HG03060 (cell line): ENCODE results near the gene PRKG1.

Source experiments
- ATAC-seq: cut with Tn5 transposase; IDR thresholded peaks from one replicate; pipeline ENCODE4 v1.9.1; 2021; ENCODE audit warnings: low read depth, moderate number of reproducible peaks; ENCODE audit not compliant: unreplicated experiment

Gene PRKG1

GRCh38 chr10:51821045-51821444, 746.8 kb downstream of the PRKG1 start:
- ATAC-seq: no peak

DNA sequence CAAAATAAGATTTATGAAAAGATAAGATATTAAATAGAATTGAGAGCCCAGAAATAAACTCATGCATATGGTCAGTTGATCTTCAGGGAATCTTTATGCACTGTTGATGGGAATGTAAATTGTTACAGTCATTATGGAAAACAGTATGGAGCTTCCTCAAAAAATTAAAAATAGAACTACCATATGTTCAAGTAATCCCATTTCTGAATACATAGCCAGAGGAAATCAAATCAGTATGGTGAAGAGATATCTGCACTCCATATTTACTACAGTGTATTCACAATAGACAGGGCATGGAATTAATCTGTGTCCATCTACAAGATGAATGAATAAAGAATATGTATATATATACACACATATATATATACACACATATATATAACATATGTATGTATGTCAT, 747.5 kb downstream of the PRKG1 start:
- no peak for ATAC-seq

GRCh38 chr10:51832652-51833383, 758.5 kb downstream of the PRKG1 start:
- ATAC-seq: peak; percentile 92

DNA sequence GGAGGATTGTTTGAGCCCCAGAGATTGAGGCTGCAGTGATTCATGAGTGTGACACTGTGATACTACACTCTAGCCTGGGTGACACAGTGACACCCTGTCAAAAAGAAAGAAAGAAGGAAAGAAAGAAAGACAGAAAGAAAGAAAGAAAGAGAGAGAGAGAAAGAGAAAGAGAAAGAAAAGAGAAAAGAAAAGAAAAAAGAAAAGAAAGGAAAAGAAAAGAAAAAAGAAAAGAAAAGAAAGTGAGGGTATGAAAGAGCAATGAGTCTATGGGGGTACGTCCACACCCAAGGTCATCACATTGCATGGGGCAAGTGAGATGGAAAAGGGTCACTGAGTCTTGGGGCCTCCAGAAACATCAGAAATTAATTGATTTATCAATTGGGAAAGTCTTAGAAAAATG, 760.3 kb downstream of the PRKG1 start:
- ATAC-seq: no peak

- ATAC-seq: no peak
Observed at GRCh38 chr10:51838471-51838870, 764.2 kb downstream of the PRKG1 start.

- no peak for ATAC-seq
Observed at GRCh38 chr10:51843966-51844365, 769.7 kb downstream of the PRKG1 start.

- ATAC-seq: peak; percentile 54
Observed at GRCh38 chr10:51846856-51847506, 772.7 kb downstream of the PRKG1 start.

DNA sequence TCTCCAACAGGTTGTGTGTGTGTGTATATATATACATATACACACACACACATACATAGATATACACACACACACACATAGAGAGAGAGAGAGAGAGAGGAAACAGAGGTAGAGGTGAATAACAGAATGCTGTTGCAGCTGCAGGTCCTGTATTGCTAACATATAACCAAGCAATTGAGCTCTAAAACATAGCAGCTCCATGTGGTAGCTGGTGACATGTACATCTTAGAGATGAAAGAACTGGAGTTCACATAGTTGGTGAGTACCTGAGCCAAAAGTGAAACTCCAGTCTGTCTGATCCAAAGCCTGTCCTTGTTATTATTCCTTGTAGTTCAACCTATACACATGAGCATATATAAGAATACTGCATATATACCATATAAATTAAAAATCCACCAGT, 778.0 kb downstream of the PRKG1 start:
- ATAC-seq: no peak

DNA sequence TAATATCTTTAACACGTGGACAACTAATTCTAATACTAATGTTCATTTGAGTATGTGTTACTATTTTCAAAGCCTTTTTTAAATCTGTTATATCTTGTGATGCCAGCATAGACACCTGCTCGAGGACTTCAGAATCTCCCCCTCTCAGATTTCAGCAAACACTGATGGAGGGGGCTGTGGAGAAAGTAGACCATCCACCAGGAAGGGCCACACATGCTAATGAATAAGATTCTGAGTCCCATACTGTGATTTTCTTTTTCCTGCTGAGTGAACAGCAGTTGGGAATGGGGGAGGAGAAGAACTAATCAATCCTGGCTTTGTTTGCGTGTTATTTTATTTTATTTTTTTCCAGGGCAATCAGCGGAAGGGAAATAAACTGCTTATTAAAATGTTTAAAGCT, 783.0 kb downstream of the PRKG1 start:
- ATAC-seq: no peak

GRCh38 chr10:51860257-51860656, 786.0 kb downstream of the PRKG1 start:
- peak; percentile 62 for ATAC-seq

DNA sequence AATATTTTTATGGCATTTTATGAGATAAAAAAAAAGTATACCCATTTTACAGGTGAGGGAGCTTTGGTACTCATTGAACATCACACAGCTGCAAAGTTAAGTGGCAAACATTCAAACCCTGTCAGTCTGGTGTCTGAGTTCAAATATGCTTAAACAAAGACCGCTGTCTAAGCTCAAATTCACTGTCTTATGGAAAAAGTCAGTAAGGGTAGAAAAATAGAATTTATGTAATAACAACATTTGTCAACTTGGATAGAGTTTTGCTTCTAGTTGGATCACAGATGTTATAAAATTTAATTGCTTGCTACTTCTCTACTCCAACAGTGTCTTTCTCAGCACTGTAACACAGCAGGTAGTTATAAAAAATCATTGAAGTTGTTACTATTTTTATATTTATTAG, 786.8 kb downstream of the PRKG1 start:
- no peak for ATAC-seq

DNA sequence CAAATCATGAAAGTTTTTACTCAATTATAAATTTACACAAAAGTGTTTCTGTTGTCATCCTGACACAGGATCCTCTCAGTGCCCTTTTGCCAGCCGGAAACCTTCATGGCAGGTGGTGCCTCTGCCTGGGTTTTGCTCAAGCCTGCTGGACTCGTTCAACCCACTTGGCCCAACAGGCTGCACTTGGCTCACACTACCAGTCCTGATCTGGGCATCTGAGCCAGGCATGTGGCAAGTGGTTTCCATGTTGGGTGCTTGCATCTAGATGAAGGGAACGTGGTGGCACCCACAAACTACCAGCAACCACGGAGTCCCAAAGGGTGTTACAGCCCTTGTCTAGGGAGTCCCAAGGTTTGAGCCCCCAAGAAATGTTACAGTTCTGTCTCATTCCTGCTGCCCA, 787.4 kb downstream of the PRKG1 start:
- ATAC-seq: no peak

DNA sequence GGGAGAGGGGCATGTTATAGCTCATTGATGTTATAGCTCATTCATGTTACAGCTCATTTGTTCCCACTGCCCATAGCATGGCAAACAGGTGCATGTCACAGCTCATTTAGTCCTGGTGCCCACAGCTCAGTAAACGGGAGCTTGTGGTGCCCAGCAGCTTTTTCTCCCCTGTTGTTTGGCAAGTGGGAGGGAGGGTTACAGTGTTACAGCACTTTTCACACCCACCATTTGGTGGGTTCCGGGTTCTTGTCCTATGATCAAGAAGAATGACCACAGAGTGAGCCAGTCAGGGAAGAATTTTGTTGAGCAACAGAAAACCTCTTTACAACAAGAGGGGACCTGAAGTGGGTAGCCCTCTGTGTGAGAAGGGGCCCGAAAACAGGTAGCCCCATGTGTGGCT, 787.9 kb downstream of the PRKG1 start:
- no peak for ATAC-seq

- ATAC-seq: no peak
Observed at GRCh38 chr10:51867956-51868355, 793.7 kb downstream of the PRKG1 start.

DNA sequence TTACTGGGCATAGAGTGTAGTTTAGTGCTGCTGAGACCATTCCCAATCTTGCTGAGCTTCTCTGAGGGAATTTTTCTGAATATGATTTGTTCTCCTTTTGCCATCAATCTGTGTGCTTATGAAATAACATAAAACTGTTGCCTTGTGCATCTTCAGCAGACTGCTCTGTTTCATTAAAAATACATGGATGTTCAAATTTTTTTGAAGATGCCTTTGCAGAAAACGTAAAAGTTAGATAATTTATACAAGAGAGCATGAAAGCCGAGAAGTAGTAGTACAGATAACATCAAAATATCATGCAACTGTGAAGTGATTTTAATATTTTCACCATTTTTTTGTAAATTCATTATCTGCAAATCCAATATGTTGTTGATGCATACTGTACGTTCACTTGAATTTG, 799.8 kb downstream of the PRKG1 start:
- ATAC-seq: no peak

GRCh38 chr10:51875610-51876009, 801.3 kb downstream of the PRKG1 start:
- no peak for ATAC-seq

- no peak for ATAC-seq
Observed at GRCh38 chr10:51876503-51876902, 802.2 kb downstream of the PRKG1 start.

DNA sequence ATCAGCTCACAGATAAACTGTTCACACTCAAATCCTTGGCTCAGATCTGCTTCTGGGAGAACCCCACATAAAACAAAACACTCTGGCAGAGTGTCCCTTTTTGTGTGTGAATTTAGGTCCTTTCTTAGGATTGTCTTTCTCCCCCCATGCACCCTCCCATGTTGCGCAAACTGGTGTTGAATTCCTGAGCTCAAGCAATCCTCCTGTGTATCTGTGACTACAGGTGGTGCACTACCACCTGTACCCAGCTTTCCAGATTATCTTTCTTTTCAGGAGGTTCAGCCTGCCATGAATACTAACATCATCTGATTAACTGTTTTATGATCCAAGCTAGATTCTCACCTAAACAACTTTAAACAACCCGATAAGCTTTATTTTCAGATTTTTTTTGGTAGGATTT, 802.7 kb downstream of the PRKG1 start:
- ATAC-seq: no peak

DNA sequence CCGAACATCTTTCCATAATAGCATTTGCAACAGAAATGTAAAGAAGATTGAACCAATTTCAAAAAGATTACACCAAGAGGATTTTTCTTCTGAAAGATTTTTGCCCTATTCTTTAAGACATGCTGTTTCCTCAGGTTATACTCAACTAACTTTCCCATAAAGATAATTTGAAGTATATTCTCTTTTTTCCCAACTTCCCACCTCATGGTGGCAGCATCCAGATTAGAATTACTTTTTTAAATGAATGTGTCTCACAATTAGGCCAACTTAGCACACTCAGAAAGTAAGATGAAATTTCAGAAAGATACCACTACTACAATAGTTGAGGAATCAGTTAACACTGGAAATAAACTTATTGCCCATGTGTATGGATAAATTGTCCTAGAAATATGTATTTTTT, 803.3 kb downstream of the PRKG1 start:
- ATAC-seq: no peak

DNA sequence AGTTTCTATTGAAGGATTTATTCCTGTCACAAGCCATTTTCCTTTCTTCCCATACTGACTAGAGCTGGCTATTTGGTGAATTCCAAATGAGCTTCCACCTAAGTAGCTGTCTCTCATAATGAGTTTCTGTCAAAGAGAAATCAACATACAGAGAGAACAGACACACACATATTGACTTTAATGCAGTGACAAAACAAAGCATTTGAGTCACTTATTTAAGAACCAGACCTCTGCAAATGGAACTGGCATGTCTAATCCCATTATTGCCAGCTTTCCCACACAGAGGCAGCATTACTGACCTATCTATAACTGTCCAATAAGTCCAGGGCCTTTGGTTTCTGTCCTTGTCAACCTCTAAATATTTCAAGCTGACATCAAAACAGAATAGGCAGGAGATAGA, 804.4 kb downstream of the PRKG1 start:
- no peak for ATAC-seq

DNA sequence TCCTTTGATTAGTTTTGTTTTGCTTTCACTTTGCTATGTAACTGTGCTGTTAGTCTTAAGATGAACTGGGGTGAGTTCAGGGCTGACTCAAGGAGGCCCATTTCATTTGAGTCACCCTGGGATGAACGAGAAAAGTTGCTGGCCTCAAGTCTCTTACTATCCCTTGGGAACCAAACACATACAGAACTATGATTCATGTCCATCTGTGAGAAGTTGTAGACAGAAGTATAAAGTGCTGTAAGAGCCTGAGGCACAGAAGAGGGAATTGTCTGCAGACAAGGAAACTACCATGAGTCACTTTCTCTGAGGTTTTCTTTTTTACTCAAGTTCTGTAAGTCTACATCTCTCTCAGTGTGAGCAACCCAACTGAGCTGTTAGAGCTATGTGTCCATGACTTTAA, 805.0 kb downstream of the PRKG1 start:
- peak; percentile 96 for ATAC-seq

- ATAC-seq: no peak
Observed at GRCh38 chr10:51881213-51881612, 806.9 kb downstream of the PRKG1 start.
